Loucy (cell line): ENCODE data around the gene VSX1.

Experiments used
- CTCF ChIP-seq: fragments of 200-600 bp; sonication (generic); conservative IDR thresholded peaks from 2 replicates; pipeline ENCODE4 v1.5.1; 2014; ENCODE audit warnings: mild to moderate bottlenecking, antibody characterized with exemption, low read length
- EZH2phosphoT487 ChIP-seq: fragments of 200-600 bp; IDR thresholded peaks from 2 replicates; pipeline ENCODE4 v1.6.1; 2018; ENCODE audit warnings: antibody characterized with exemption, mild to moderate bottlenecking, moderate library complexity, borderline replicate concordance

DNA sequence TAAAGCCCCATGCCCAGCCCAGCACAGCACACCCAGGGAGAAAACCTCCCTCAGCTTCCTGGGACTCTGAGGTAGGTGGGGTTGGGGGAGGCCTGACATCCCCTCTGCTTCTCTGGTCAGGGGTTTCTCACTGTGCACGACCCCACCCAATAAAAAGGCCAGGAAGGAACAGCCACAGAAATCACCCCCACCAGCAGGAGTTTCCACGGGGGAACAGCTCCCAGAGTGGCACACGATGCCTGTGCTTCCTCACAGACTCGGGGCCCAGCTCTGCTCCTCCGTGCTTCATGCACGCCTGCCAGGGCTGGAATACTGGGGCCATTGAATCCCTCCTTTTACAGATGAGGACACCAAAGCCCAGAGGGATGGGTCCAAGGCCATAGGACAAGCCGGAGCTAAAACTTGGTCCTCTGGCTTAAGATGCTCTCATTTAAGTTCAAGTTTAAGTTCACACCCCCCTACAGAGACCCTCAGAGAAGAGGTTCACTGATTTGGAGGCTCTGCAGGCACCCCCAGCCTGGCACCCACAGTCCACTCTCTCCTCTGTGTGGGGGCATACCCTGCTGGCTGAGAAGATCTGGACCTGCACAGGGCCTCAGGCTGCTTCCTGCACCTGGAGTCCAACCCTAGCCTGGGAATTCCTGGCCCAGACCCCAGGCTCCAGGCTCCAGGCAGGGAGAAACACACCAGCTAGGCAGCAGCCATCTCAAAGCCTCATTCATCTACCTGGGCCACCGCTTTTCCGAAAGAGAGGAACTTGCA, 38.3 kb downstream of the VSX1 start:
- TF ChIP-seq CTCF (no peak), EZH2phosphoT487 (no peak)
